Calu3 (cell line): ENCODE measurements around the gene RUNX2. TPM values are rescaled to one million over a fixed set of nuclear protein-coding genes. Genes with fewer than 3 reads are reported as not detected.
"Not testable (repeated sequence)": the region's sequence is repeated elsewhere in the genome, so short reads cannot be mapped to it uniquely, and the experiment has no call there.

Experiments used
- Bru-seq: library from RNA; stranded (reverse); fragments of 400-500 nt; gene quantifications from one replicate; lab custom pipeline; 2021; lab: Mats Ljungman, UMichigan
- BruChase-seq, 2 experiments: library from RNA; stranded (reverse); fragments of 400-500 nt; gene quantifications; one replicate each; lab custom pipeline; 2021; lab: Mats Ljungman, UMichigan
- BruUV-seq: library from RNA; stranded (reverse); fragments of 400-500 nt; replicated peaks from 2 replicates; lab custom pipeline; 2021; lab: Mats Ljungman, UMichigan
- CTCF ChIA-PET: fragments of 300-600 bp; sonication (Branson Sonifier 250); formaldehyde crosslinking; loops from one replicate; lab custom pipeline; 2022; ENCODE audit warnings: antibody characterized with exemption; lab: Charles Lee
- DNase-seq: peaks from one replicate; pipeline ENCODE4 v3.0.0; 2022
- H3K27ac Mint-ChIP-seq: one replicate; pipeline ENCODE4 v1.8.0; 2022; ENCODE audit warnings: mixed read lengths; ENCODE audit not compliant: unreplicated experiment
- H3K27me3 Mint-ChIP-seq: one replicate; pipeline ENCODE4 v1.8.0; 2022; ENCODE audit warnings: mixed read lengths; ENCODE audit not compliant: unreplicated experiment
- H3K36me3 Mint-ChIP-seq: one replicate; pipeline ENCODE4 v1.8.0; 2022; ENCODE audit warnings: mild to moderate bottlenecking, moderate library complexity, mixed read lengths; ENCODE audit not compliant: insufficient read depth, unreplicated experiment
- H3K4me1 Mint-ChIP-seq: one replicate; pipeline ENCODE4 v1.8.0; 2022; ENCODE audit warnings: mild to moderate bottlenecking, low read depth, mixed read lengths; ENCODE audit not compliant: unreplicated experiment
- H3K4me3 Mint-ChIP-seq: one replicate; pipeline ENCODE4 v1.8.0; 2022; ENCODE audit warnings: mild to moderate bottlenecking, low read depth, moderate library complexity, mixed read lengths; ENCODE audit not compliant: unreplicated experiment
- H3K9me3 Mint-ChIP-seq: one replicate; pipeline ENCODE4 v1.8.0; 2022; ENCODE audit warnings: low read depth, mixed read lengths; ENCODE audit not compliant: unreplicated experiment
- intact Hi-C: fragments of 100-400 bp; cut with micrococcal nuclease; formaldehyde crosslinking; loops from one replicate; pipeline ENCODE4 v1.10.0; 2022; ENCODE audit not compliant: unreplicated experiment
- long read RNA-seq: library from polyadenylated mRNA; stranded (forward); transcript quantifications from one replicate; pipeline ENCODE4 v2.0.0, GENCODE V29; 2022
- total RNA-seq: library from RNA; stranded (reverse); gene quantifications from 2 replicates; pipeline ENCODE4 v1.2.3, GENCODE V29; 2022
- TF ChIP-seq, protein P1 (sequence below): fragments of 200-600 bp; IDR thresholded peaks from one replicate; pipeline ENCODE4 v1.8.0; 2022; ENCODE audit warnings: antibody characterized with exemption; ENCODE audit not compliant: unreplicated experiment

Gene RUNX2
- 0.54 and 0.66 TPM in 2 replicates for total RNA-seq
- Bru-seq, nascent RNA, result percentile 26 among the genes with signal in this experiment
- BruChase-seq, experiment 1, labeled RNA remaining after a 6-hour chase, result percentile 16 among the genes with signal in this experiment
- percentile 15 among the genes with signal in this experiment for BruChase-seq, experiment 2, labeled RNA remaining after a 2-hour chase
- long read RNA-seq, full-length matches to known transcripts, result 1 of 4 reads
- long read RNA-seq, partial matches to known transcripts, result 0 of 4 reads
- long read RNA-seq, other reads (novel, unspliced or antisense), result 3 of 4 reads

DNA sequence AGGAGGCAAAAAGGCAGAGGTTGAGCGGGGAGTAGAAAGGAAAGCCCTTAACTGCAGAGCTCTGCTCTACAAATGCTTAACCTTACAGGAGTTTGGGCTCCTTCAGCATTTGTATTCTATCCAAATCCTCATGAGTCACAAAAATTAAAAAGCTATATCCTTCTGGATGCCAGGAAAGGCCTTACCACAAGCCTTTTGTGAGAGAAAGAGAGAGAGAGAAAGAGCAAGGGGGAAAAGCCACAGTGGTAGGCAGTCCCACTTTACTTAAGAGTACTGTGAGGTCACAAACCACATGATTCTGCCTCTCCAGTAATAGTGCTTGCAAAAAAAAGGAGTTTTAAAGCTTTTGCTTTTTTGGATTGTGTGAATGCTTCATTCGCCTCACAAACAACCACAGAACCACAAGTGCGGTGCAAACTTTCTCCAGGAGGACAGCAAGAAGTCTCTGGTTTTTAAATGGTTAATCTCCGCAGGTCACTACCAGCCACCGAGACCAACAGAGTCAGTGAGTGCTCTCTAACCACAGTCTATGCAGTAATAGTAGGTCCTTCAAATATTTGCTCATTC is at the start of gene RUNX2:
TSS of gene RUNX2 (plus strand) at position 375 of the 567 bp plus-strand sequence. CDS start 397 bp downstream, outside the sequence.
- no TSS peak for BruUV-seq
- intact Hi-C loops, result no loop called here

DNA sequence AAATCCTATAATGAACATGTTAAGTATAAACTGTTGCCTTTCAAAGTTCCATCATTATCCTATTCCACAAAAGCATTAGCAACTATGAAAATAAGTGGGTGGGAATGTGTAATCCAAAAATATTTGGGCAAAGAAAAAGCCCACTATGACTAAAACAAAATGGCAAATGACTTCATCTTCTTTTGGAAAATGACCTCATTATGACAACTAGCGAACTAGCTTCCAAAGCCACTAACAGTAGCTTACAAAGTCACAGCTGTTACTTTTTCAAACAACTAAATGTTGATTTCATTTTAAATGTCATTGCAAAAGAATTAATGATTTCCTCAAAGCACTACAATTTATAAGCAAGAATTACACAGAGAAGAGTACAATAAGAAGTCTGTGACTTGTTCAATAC is 49.8 kb upstream of the RUNX2 start:
- H3K36me3 Mint-ChIP-seq, result no peaks in the 10 kb centered on the region
- intact Hi-C loops, result no loop called here
- no peaks in the 10 kb centered on the region for H3K27me3 Mint-ChIP-seq
- no peak overlapping the region for H3K4me3 Mint-ChIP-seq
- H3K9me3 Mint-ChIP-seq, result peaks cover 8% of the 10 kb centered on the region
- TF ChIP-seq, protein P1, sequence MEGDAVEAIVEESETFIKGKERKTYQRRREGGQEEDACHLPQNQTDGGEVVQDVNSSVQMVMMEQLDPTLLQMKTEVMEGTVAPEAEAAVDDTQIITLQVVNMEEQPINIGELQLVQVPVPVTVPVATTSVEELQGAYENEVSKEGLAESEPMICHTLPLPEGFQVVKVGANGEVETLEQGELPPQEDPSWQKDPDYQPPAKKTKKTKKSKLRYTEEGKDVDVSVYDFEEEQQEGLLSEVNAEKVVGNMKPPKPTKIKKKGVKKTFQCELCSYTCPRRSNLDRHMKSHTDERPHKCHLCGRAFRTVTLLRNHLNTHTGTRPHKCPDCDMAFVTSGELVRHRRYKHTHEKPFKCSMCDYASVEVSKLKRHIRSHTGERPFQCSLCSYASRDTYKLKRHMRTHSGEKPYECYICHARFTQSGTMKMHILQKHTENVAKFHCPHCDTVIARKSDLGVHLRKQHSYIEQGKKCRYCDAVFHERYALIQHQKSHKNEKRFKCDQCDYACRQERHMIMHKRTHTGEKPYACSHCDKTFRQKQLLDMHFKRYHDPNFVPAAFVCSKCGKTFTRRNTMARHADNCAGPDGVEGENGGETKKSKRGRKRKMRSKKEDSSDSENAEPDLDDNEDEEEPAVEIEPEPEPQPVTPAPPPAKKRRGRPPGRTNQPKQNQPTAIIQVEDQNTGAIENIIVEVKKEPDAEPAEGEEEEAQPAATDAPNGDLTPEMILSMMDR, result no peak
- no peak for DNase-seq
- no peaks in the 10 kb centered on the region for H3K4me1 Mint-ChIP-seq
- no peak overlapping the region for H3K27ac Mint-ChIP-seq
- CTCF ChIA-PET, result no interaction called here
- BruUV-seq, result no TSS peak

More for the DNA sequence above, at the start of gene RUNX2:
- CTCF ChIA-PET, result no interaction called here
- Mint-ChIP-seq H3K27ac (no peak within 1 kb of the TSS), H3K36me3 (no peaks in the 10 kb centered on the region), H3K4me3 (no peak within 1 kb of the TSS), H3K4me1 (no peaks in the 10 kb centered on the region), H3K9me3 (no peaks in the 10 kb centered on the region), H3K27me3 (no peaks in the 10 kb centered on the region)
- DNase-seq, result no peak
- TF ChIP-seq, protein P1, result no peak

DNA sequence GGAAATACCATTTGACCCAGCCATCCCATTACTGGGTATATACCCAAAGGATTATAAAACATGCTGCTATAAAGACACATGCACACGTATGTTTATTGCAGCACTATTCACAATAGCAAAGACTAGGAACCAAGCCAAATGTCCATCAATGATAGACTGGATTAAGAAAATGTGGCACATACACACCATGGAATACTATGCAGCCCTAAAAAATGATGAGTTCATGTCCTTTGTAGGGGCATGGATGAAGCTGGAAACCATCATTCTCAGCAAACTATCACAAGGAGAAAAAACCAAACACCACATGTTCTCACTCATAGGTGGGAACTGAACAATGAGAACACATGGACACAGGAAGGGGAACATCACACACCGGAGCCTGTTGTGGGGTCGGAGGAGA is 41.4 kb upstream of the RUNX2 start:
- BruUV-seq, H3K27ac Mint-ChIP-seq, H3K4me3 Mint-ChIP-seq, CTCF ChIA-PET, H3K9me3 Mint-ChIP-seq, H3K36me3 Mint-ChIP-seq, intact Hi-C loops, DNase-seq, H3K27me3 Mint-ChIP-seq, H3K4me1 Mint-ChIP-seq: not testable (repeated sequence)

- no peaks in the 10 kb centered on the region for H3K36me3 Mint-ChIP-seq
- no peaks in the 10 kb centered on the region for H3K4me1 Mint-ChIP-seq
- DNase-seq, result no peak
- no peaks in the 10 kb centered on the region for H3K27me3 Mint-ChIP-seq
- H3K27ac Mint-ChIP-seq, result no peak overlapping the region
- no peak overlapping the region for H3K4me3 Mint-ChIP-seq
- intact Hi-C loops, result no loop called here
- TF ChIP-seq, protein P1, result no peak
- no TSS peak for BruUV-seq
- CTCF ChIA-PET, result no interaction called here
- no peaks in the 10 kb centered on the region for H3K9me3 Mint-ChIP-seq
Observed at GRCh38 chr6:45289751-45290514, 38.2 kb upstream of the RUNX2 start.
